Colonic mucosa (tissue), 4 donors: ENCODE measurements around the gene PCCA. TPM values are rescaled to one million over a fixed set of nuclear protein-coding genes. Genes with fewer than 3 reads are reported as not detected.

ENCODE experiments used
- DNase-seq: peaks from one replicate; pipeline ENCODE4 v3.0.0-alpha.2; 2020
- H3K27ac ChIP-seq: fragments of 200-600 bp; one replicate; pipeline ENCODE4 v1.8.0; 2021
- H3K27me3 ChIP-seq: fragments of 200-600 bp; one replicate; pipeline ENCODE4 v1.8.0; 2021
- H3K36me3 ChIP-seq: fragments of 200-600 bp; one replicate; pipeline ENCODE4 v1.8.0; 2021
- H3K4me1 ChIP-seq: fragments of 200-600 bp; one replicate; pipeline ENCODE4 v1.8.0; 2021; ENCODE audit warnings: mild to moderate bottlenecking
- H3K4me3 ChIP-seq: fragments of 200-600 bp; one replicate; pipeline ENCODE4 v1.8.0; 2021
- H3K9ac ChIP-seq, 2 donors: one replicate each; pipeline ENCODE4 v1.7.0; 2013; ENCODE audit warnings: control low read depth in 2 of 2, low read depth in 2 of 2, low read length in 2 of 2
- H3K9me3 ChIP-seq: fragments of 200-600 bp; one replicate; pipeline ENCODE4 v1.8.0; 2021
- intact Hi-C: fragments of 100-400 bp; cut with DNase I; formaldehyde crosslinking; loops from one replicate; pipeline ENCODE4 v1.14.1; 2022
- total RNA-seq, 2 donors: library from RNA; stranded (reverse); fragmentation: NEBNext Ultra II Directional in 1 of 2; extraction: Animal tissue kit (Norgen Biotek cat#: 25700) in 1 of 2; gene quantifications; one replicate each; pipeline ENCODE4 v1.2.1, GENCODE V29; 2021
- TF ChIP-seq, protein P1 (sequence below): fragments of 200-600 bp; IDR thresholded peaks from one replicate; pipeline ENCODE4 v1.8.0; 2022; ENCODE audit warnings: antibody characterized with exemption, mild to moderate bottlenecking
- donor health status: healthy.
- donor health status: DM: no; HTN: no; CAD: no.
- donor health status: DM: no; HTN: no; CAD: no.

The PCCA gene
- total RNA-seq, 2 donors from 2014 or later, result 65.5 to 109 TPM

DNA sequence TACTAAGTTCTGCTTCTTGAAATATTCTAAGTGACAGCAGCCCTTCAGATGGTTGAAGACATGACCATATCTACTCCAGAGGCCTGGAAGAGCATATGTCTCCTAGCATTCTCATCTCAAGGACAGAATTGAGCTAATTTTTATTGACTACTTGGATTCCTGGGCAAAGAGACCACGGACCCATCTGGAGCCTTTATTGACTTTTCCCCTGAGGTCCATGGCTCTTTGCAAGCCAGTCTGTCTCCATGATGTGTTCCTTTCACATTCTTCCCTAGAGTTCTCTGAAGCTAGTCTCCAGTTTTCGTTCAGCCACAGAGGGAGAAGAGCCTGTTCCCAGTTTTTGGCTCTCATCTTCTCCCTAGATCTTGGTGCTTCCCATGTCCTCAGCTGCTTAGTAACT, 202.7 kb downstream of the PCCA start:
- no peak overlapping the region for H3K9ac ChIP-seq
- TF ChIP-seq, protein P1, sequence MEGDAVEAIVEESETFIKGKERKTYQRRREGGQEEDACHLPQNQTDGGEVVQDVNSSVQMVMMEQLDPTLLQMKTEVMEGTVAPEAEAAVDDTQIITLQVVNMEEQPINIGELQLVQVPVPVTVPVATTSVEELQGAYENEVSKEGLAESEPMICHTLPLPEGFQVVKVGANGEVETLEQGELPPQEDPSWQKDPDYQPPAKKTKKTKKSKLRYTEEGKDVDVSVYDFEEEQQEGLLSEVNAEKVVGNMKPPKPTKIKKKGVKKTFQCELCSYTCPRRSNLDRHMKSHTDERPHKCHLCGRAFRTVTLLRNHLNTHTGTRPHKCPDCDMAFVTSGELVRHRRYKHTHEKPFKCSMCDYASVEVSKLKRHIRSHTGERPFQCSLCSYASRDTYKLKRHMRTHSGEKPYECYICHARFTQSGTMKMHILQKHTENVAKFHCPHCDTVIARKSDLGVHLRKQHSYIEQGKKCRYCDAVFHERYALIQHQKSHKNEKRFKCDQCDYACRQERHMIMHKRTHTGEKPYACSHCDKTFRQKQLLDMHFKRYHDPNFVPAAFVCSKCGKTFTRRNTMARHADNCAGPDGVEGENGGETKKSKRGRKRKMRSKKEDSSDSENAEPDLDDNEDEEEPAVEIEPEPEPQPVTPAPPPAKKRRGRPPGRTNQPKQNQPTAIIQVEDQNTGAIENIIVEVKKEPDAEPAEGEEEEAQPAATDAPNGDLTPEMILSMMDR, result no peak
- no peak overlapping the region for H3K27ac ChIP-seq
- no peaks in the 10 kb centered on the region for H3K9me3 ChIP-seq
- no peaks in the 10 kb centered on the region for H3K36me3 ChIP-seq
- no peaks in the 10 kb centered on the region for H3K4me1 ChIP-seq
- no peak overlapping the region for H3K4me3 ChIP-seq
- no peaks in the 10 kb centered on the region for H3K27me3 ChIP-seq
- intact Hi-C loops, result no loop called here
- DNase-seq, result no peak

DNA sequence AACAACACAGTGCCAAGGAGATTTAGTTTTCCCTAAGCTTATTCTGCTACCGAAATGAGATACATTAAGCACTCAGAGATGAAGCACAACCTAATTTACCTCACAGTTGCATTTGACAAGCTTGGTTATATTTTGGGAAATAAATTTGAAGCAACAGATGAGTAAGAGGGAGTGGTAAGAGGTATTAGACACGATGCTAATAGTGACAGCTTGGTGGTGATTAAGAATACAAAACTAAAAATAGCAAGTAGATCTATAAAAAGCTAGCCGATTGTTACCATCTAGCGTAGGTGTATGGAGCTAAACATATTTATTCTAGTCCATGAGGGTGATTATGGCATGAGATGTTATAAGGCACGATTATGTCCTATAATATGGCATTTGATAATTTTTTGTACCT, 208.5 kb downstream of the PCCA start:
- no peak overlapping the region for H3K27ac ChIP-seq
- no peaks in the 10 kb centered on the region for H3K36me3 ChIP-seq
- no peak overlapping the region for H3K9ac ChIP-seq
- H3K4me1 ChIP-seq, result no peaks in the 10 kb centered on the region
- H3K4me3 ChIP-seq, result no peak overlapping the region
- TF ChIP-seq, protein P1, result no peak
- no peaks in the 10 kb centered on the region for H3K9me3 ChIP-seq
- intact Hi-C loops, result no loop called here
- H3K27me3 ChIP-seq, result no peaks in the 10 kb centered on the region
- no peak for DNase-seq

DNA sequence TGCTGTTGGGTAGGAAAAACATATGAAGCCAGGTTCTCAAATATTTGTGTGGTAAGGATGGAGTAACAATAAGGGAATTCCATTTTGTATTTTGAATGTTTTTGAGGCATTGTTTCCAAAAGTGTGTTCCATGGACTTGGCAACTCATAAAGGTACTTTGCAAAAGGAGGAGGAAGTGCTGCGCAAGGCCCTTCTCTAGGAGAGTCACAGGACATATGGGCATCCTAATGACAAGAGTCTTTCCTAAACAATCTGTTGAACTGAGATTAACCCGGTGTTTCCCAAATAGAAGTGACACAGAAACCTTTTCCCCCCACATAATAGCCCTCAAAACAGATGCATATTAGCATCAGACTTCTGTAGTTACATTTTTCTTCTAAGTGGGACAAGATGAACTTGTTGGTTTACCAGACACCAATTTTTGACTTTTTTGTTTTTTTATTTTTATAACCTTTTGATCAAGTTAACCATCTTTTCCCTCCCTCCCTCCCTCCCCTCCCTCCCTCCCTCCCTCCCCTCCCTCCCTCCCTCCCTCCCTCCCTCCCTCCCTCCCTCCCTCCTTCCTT, 209.3 kb downstream of the PCCA start:
- no peak for DNase-seq
- Histone ChIP-seq H3K9me3 (no peaks in the 10 kb centered on the region), H3K36me3 (no peaks in the 10 kb centered on the region), H3K27ac (no peak overlapping the region), H3K4me1 (no peaks in the 10 kb centered on the region), H3K9ac (no peak overlapping the region), H3K4me3 (no peak overlapping the region), H3K27me3 (no peaks in the 10 kb centered on the region)
- TF ChIP-seq, protein P1, result no peak
- intact Hi-C loops, result no loop called here

DNA sequence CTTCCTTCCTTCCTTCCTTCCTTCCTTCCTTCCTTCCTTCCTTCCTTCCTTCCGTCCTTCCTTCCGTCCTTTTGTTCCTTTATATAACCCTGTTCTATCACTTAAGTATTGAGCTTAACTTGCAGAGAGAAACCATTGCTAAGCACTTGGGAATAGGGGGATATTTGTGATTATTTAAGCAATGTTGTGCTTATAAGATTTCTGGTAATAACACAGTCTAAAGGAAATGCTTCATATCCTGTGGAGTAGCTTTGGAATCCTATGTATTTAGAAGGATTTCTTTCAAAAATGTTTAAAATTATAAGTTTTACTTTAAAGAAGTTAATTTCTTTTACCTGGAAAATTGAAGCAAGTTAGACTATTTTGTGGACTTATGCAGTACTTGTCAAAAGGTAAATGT, 209.8 kb downstream of the PCCA start:
- TF ChIP-seq, protein P1, result no peak
- DNase-seq, result no peak
- Histone ChIP-seq H3K9me3 (no peaks in the 10 kb centered on the region), H3K36me3 (no peaks in the 10 kb centered on the region), H3K4me1 (no peaks in the 10 kb centered on the region), H3K9ac (no peak overlapping the region), H3K4me3 (no peak overlapping the region), H3K27ac (no peak overlapping the region), H3K27me3 (no peaks in the 10 kb centered on the region)
- intact Hi-C loops, result no loop called here

DNA sequence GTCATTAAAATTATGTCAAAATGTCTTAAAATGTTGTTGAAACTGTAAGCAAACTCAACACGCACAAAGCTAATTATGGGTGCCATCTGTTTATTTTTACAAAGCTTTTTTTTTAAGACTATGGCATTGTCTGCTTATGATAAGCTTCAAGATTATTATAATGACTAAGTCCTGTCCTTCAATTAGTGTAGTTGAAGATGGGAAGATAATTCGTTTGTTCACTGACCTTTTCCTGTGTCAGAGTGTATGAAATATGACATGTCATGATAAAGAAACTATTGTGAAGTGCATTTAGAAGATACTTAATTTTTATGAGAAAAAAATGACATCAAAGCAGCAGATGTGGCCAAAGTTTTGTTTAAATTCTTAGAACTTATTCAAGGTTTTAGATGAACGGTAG, 211.3 kb downstream of the PCCA start:
- intact Hi-C loops, result no loop called here
- TF ChIP-seq, protein P1, result no peak
- H3K27ac ChIP-seq, result no peak overlapping the region

More for the DNA sequence above, 211.3 kb downstream of the PCCA start:
- H3K27me3 ChIP-seq, result no peaks in the 10 kb centered on the region
- no peaks in the 10 kb centered on the region for H3K9me3 ChIP-seq
- H3K36me3 ChIP-seq, result no peaks in the 10 kb centered on the region
- DNase-seq, result no peak
- H3K9ac ChIP-seq, result no peak overlapping the region
- H3K4me3 ChIP-seq, result no peak overlapping the region
- no peaks in the 10 kb centered on the region for H3K4me1 ChIP-seq
